HUES64 (cell line): ENCODE data around the gene CDC42BPB.

Experiments used
- H3K27ac ChIP-seq: 2 replicates; pipeline ENCODE4 v1.7.0; 2013; ENCODE audit warnings: low read depth, low read length, inconsistent platforms
- H3K27me3 ChIP-seq: 2 replicates; pipeline ENCODE4 v1.6.1; 2013; ENCODE audit warnings: mild to moderate bottlenecking, low read length; ENCODE audit not compliant: insufficient read depth
- H3K36me3 ChIP-seq: 2 replicates; pipeline ENCODE4 v1.6.1; 2013; ENCODE audit warnings: mild to moderate bottlenecking, low read length; ENCODE audit not compliant: insufficient read depth
- H3K4me1 ChIP-seq: 2 replicates; pipeline ENCODE4 v1.6.1; 2013; ENCODE audit warnings: mild to moderate bottlenecking, low read length, moderate library complexity; ENCODE audit not compliant: insufficient read depth
- H3K4me3 ChIP-seq: 2 replicates; pipeline ENCODE4 v1.5.1; 2013; ENCODE audit warnings: mild to moderate bottlenecking, low read length, moderate library complexity
- H3K9ac ChIP-seq: 2 replicates; pipeline ENCODE4 v1.6.1; 2013; ENCODE audit warnings: mild to moderate bottlenecking, low read depth, low read length
- H3K9me3 ChIP-seq: 2 replicates; pipeline ENCODE4 v1.6.1; 2013; ENCODE audit warnings: low read depth, low read length; ENCODE audit not compliant: insufficient read depth
- WGBS: fragments of 150-250, 120-280 bp; methylation state at CpG from one replicate; pipeline ENCODE4 v1.1.7; 2013; ENCODE audit warnings: missing lambda C conversion rate; 5-methylcytosine and 5-hydroxymethylcytosine counted together

Gene CDC42BPB

GRCh38 chr14:102998393-102998792, 59.0 kb downstream of the CDC42BPB start:
- H3K4me3 ChIP-seq: no peak overlapping the region
- H3K36me3 ChIP-seq: peaks cover 74% of the 10 kb centered on the region
- H3K27me3 ChIP-seq: no peaks in the 10 kb centered on the region
- no peaks in the 10 kb centered on the region for H3K4me1 ChIP-seq
- WGBS: 93% methylated on average over 6 of the region's 6 CpGs
- no peak overlapping the region for H3K27ac ChIP-seq
- H3K9me3 ChIP-seq: no peaks in the 10 kb centered on the region
- no peak overlapping the region for H3K9ac ChIP-seq

- Histone ChIP-seq H3K4me1 (no peaks in the 10 kb centered on the region), H3K36me3 (peaks cover 69% of the 10 kb centered on the region)
- WGBS: 91% methylated on average over 10 of the region's 10 CpGs
These were observed 60.4 kb downstream of the CDC42BPB start for GRCh38 chr14:102996941-102997340.

GRCh38 chr14:102994689-102995088, 62.7 kb downstream of the CDC42BPB start:
- Histone ChIP-seq H3K9me3 (no peaks in the 10 kb centered on the region), H3K36me3 (peaks cover 66% of the 10 kb centered on the region), H3K4me1 (no peaks in the 10 kb centered on the region), H3K27me3 (no peaks in the 10 kb centered on the region), H3K9ac (no peak overlapping the region), H3K4me3 (no peak overlapping the region), H3K27ac (no peak overlapping the region)
- WGBS: 90% methylated on average over 4 of the region's 4 CpGs

More at GRCh38 chr14:102996941-102997340, 60.4 kb downstream of the CDC42BPB start:
- Histone ChIP-seq H3K4me3 (no peak overlapping the region), H3K27me3 (no peaks in the 10 kb centered on the region), H3K27ac (no peak overlapping the region), H3K9me3 (no peaks in the 10 kb centered on the region), H3K9ac (no peak overlapping the region)

- Histone ChIP-seq H3K4me1 (no peaks in the 10 kb centered on the region), H3K36me3 (peaks cover 68% of the 10 kb centered on the region), H3K27me3 (no peaks in the 10 kb centered on the region), H3K9ac (no peak overlapping the region), H3K9me3 (peaks cover 6% of the 10 kb centered on the region; the same call in 1 of the 2 replicates), H3K27ac (no peak overlapping the region), H3K4me3 (no peak overlapping the region)
- 84% methylated on average over 2 of the region's 3 CpGs for WGBS
These were observed 63.8 kb downstream of the CDC42BPB start for GRCh38 chr14:102993523-102993922.

- no peak overlapping the region for H3K9ac ChIP-seq
- no peak overlapping the region for H3K27ac ChIP-seq
- no peaks in the 10 kb centered on the region for H3K4me1 ChIP-seq
- no peaks in the 10 kb centered on the region for H3K27me3 ChIP-seq
- WGBS: 99% methylated on average over 3 of the region's 3 CpGs
- H3K4me3 ChIP-seq: no peak overlapping the region
- peaks cover 67% of the 10 kb centered on the region for H3K36me3 ChIP-seq
- H3K9me3 ChIP-seq: peaks cover 9% of the 10 kb centered on the region; the same call in 1 of the 2 replicates
These were observed 66.0 kb downstream of the CDC42BPB start for GRCh38 chr14:102991376-102991775.

- Histone ChIP-seq H3K9me3 (peaks cover 9% of the 10 kb centered on the region; the same call in 1 of the 2 replicates), H3K4me3 (no peak overlapping the region), H3K27ac (no peak overlapping the region), H3K36me3 (peaks cover 74% of the 10 kb centered on the region), H3K4me1 (no peaks in the 10 kb centered on the region), H3K27me3 (no peaks in the 10 kb centered on the region), H3K9ac (no peak overlapping the region)
- 94% methylated on average over 1 of the region's 1 CpG for WGBS
These were observed 69.3 kb downstream of the CDC42BPB start for GRCh38 chr14:102988054-102988453.

GRCh38 chr14:102986810-102987579, 70.4 kb downstream of the CDC42BPB start:
- Histone ChIP-seq H3K27me3 (no peaks in the 10 kb centered on the region), H3K36me3 (peaks cover 78% of the 10 kb centered on the region), H3K4me3 (no peak overlapping the region), H3K27ac (no peak overlapping the region), H3K9ac (no peak overlapping the region), H3K9me3 (peaks cover 9% of the 10 kb centered on the region; the same call in 1 of the 2 replicates), H3K4me1 (no peaks in the 10 kb centered on the region)
- WGBS: 93% methylated on average over 19 of the region's 19 CpGs

GRCh38 chr14:102985665-102986064, 71.7 kb downstream of the CDC42BPB start:
- Histone ChIP-seq H3K4me1 (no peaks in the 10 kb centered on the region), H3K9ac (no peak overlapping the region), H3K4me3 (no peak overlapping the region), H3K27me3 (no peaks in the 10 kb centered on the region), H3K9me3 (peaks cover 9% of the 10 kb centered on the region; the same call in 1 of the 2 replicates), H3K27ac (no peak overlapping the region), H3K36me3 (peaks cover 74% of the 10 kb centered on the region)
- WGBS: 90% methylated on average over 10 of the region's 10 CpGs

- Histone ChIP-seq H3K36me3 (peaks cover 83% of the 10 kb centered on the region), H3K27me3 (no peaks in the 10 kb centered on the region), H3K27ac (no peak overlapping the region)
These were observed 72.8 kb downstream of the CDC42BPB start for GRCh38 chr14:102984336-102985102.

GRCh38 chr14:102983496-102983895, 73.9 kb downstream of the CDC42BPB start:
- H3K36me3 ChIP-seq: peaks cover 82% of the 10 kb centered on the region
- H3K27ac ChIP-seq: no peak overlapping the region
- WGBS: 96% methylated on average over 13 of the region's 14 CpGs
- no peaks in the 10 kb centered on the region for H3K4me1 ChIP-seq
- no peaks in the 10 kb centered on the region for H3K27me3 ChIP-seq
- peaks cover 3% of the 10 kb centered on the region; the same call in 1 of the 2 replicates for H3K9me3 ChIP-seq
- H3K9ac ChIP-seq: no peak overlapping the region
- no peak overlapping the region for H3K4me3 ChIP-seq

More at GRCh38 chr14:102984336-102985102, 72.8 kb downstream of the CDC42BPB start:
- Histone ChIP-seq H3K4me3 (no peak overlapping the region), H3K9me3 (peaks cover 9% of the 10 kb centered on the region; the same call in 1 of the 2 replicates), H3K9ac (no peak overlapping the region), H3K4me1 (no peaks in the 10 kb centered on the region)
- 95% methylated on average over 19 of the region's 19 CpGs for WGBS

GRCh38 chr14:102982852-102983470, 74.4 kb downstream of the CDC42BPB start:
- H3K36me3 ChIP-seq: peaks cover 83% of the 10 kb centered on the region
- H3K27ac ChIP-seq: no peak overlapping the region
- H3K4me3 ChIP-seq: no peak overlapping the region
- 91% methylated on average over 14 of the region's 15 CpGs for WGBS
- no peak overlapping the region for H3K9ac ChIP-seq
- H3K27me3 ChIP-seq: no peaks in the 10 kb centered on the region
- no peaks in the 10 kb centered on the region for H3K9me3 ChIP-seq
- no peaks in the 10 kb centered on the region for H3K4me1 ChIP-seq
